ENCODE results near the gene CUL7. TPM values are rescaled to one million over a fixed set of nuclear protein-coding genes. Genes with fewer than 3 reads are reported as not detected.
A peak's percentile ranks its signal among the peaks of the same experiment; 100 is the strongest.

CUL7 gene
- total and polyA plus RNA-seq, 9 of the 15 experiments (the other 6 are each of a cell fraction or from before 2014, with no cell fraction given) = 0.44 to 20.1 (median 8.6) TPM

GRCh38 chr6:43020847-43021246 is 32.8 kb downstream of the CUL7 start:
- 48% methylated on average over 3 of the region's 5 CpGs for WGBS (ENCODE audit: insufficient coverage, low coverage, missing lambda C conversion rate)
- in situ Hi-C loops (cut with MboI) = no loop called here
- Histone ChIP-seq H3K4me1 (replicated peaks in 1 of 2; ENCODE audit: control insufficient read depth in 2 of 2, insufficient read depth in 2 of 2, low read length in 2 of 2) (peaks cover 37 to 39% of the 10 kb centered on the region in 2 experiments), H3K9me3 (replicated peaks; ENCODE audit: control insufficient read depth, insufficient read depth, low read depth, low read length) (no peaks in the 10 kb centered on the region), H4K20me1 (replicated peaks; ENCODE audit: control insufficient read depth, insufficient read depth, low read length) (no peaks in the 10 kb centered on the region), H3K27me3 (ENCODE audit: control insufficient read depth in 2 of 2, insufficient read depth in 2 of 2, low read length in 2 of 2) (no peaks in the 10 kb centered on the region), H3K4me2 (ENCODE audit: insufficient read depth, low read length) (peak overlapping the region; percentile 100), H3K36me3 (ENCODE audit: control insufficient read depth, insufficient read depth, low read length) (peaks cover 80% of the 10 kb centered on the region), H3K9ac (ENCODE audit: insufficient read depth in 1 of 2, low read depth in 2 of 2, low read length in 2 of 2) (peak overlapping the region; percentile 82 to 94), H3K9me1 (ENCODE audit: control insufficient read depth, insufficient read depth, low read length) (no peaks in the 10 kb centered on the region), H2AFZ (ENCODE audit: low read depth, low read length) (peak overlapping the region; percentile 94), H3K4me3 (peak overlapping the region; percentile 72), H3K27ac (ENCODE audit: extremely low read depth, low read depth, low read length) (peak overlapping the region; percentile 83), H3K79me2 (ENCODE audit: control insufficient read depth, insufficient read depth, low read length) (peaks cover 59% of the 10 kb centered on the region)
- intact Hi-C loops (cut with micrococcal nuclease) = no loop called here
- ChIA-PET CTCF (ENCODE audit: low intra/inter-chr PET ratio) (no interaction called here), POLR2A (interaction anchor here (0.6 to 2.5 kb wide), 11 partner anchors 9 to 185 kb away, joined by 3 to 17 read pairs (median 4); partner anchors contain the start of genes CNPY3, CUL7 and PEX6)
- peak; percentile 37 for FAIRE-seq
- no TSS peak for BruUV-seq (replicated peaks)
- ATAC-seq = peak; percentile 34
- DNase-seq (ENCODE audit: extremely low read depth in 1 of 4, low spot score in 3 of 4) = peak in 3 of 4 experiments; percentile 50 to 61 (median 55)
- TF ChIP-seq PCBP1 (IDR thresholded peaks at IDR 0.05; ENCODE audit: low read depth, low read length, poor library complexity, severe bottlenecking) (peak; percentile 2), ZHX1 (conservative IDR thresholded peaks at IDR 0.05; ENCODE audit: low read length) (no peak), TAL1 (IDR thresholded peaks at IDR 0.05) (no peak), E2F8 (IDR thresholded peaks at IDR 0.05; ENCODE audit: low read depth, partially characterized antibody) (no peak), RERE (CRISPR knock-in tag; IDR thresholded peaks at IDR 0.05; ENCODE audit: borderline replicate concordance) (no peak), CEBPG (CRISPR knock-in tag; IDR thresholded peaks at IDR 0.05) (0 out of 2 replicates have a peak, but pooled peaks have one; percentile 8), CEBPG (tag; conservative IDR thresholded peaks at IDR 0.05 in 1 of 2, IDR thresholded peaks at IDR 0.05 in 1 of 2) (no peak), TAF9B (IDR thresholded peaks at IDR 0.05; ENCODE audit: partially characterized antibody) (no peak), CBFA2T3 (IDR thresholded peaks at IDR 0.05) (no peak), TCF7 (IDR thresholded peaks at IDR 0.05; ENCODE audit: borderline replicate concordance) (no peak), TEAD2 (tag; IDR thresholded peaks at IDR 0.05) (no peak)
